22Rv1 (cell line): ENCODE data around the gene PACRG.

Experiments used
- CTCF ChIP-seq: fragments of 450-650 bp; IDR thresholded peaks from 2 replicates; pipeline ENCODE4 v1.5.1; 2017; ENCODE audit warnings: mild to moderate bottlenecking
- ZFX ChIP-seq: fragments of 450-650 bp; IDR thresholded peaks from 2 replicates; pipeline ENCODE4 v1.6.1; 2017; ENCODE audit warnings: antibody characterized with exemption, borderline replicate concordance

GRCh38 chr6:163261361-163261760, 533.6 kb downstream of the PACRG start:
- TF ChIP-seq CTCF (no peak), ZFX (no peak)
